HL-60 (cell line): ENCODE measurements around the gene ZNF607.

Experiments
- POLR2AphosphoS5 ChIP-seq: IDR thresholded peaks from 2 replicates; pipeline ENCODE4 v1.6.1; 2012; ENCODE audit warnings: low read depth
- TF ChIP-seq, protein P1 (sequence below): IDR thresholded peaks from one replicate; pipeline ENCODE4 v1.5.1; 2011; ENCODE audit warnings: low read length, control low read depth, inconsistent platforms; ENCODE audit not compliant: insufficient read depth

DNA sequence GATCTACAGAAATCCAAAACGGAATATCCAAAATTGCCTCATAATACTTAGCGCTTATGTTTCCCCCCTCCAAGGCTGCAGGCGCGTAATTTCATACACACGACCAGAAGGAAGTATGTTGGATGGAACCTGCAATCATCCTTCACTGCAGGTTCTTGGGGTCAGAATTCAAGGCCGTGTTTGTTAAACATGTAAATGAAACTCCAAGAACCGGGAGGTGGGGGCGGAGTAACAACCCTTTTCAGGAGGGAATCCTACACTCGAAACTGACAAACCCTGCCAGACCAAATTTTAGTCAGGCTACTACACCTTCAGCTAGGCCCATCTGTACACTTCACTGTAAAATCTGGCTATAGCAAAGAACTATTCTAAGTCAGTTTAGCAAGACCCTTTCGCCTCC, 1.3 kb downstream of the ZNF607 start:
- TF ChIP-seq, protein P1, sequence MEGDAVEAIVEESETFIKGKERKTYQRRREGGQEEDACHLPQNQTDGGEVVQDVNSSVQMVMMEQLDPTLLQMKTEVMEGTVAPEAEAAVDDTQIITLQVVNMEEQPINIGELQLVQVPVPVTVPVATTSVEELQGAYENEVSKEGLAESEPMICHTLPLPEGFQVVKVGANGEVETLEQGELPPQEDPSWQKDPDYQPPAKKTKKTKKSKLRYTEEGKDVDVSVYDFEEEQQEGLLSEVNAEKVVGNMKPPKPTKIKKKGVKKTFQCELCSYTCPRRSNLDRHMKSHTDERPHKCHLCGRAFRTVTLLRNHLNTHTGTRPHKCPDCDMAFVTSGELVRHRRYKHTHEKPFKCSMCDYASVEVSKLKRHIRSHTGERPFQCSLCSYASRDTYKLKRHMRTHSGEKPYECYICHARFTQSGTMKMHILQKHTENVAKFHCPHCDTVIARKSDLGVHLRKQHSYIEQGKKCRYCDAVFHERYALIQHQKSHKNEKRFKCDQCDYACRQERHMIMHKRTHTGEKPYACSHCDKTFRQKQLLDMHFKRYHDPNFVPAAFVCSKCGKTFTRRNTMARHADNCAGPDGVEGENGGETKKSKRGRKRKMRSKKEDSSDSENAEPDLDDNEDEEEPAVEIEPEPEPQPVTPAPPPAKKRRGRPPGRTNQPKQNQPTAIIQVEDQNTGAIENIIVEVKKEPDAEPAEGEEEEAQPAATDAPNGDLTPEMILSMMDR = no peak
- no peak for TF ChIP-seq POLR2AphosphoS5
